ENCODE results near the gene LRRTM4. TPM values are rescaled to one million over a fixed set of nuclear protein-coding genes. Genes with fewer than 3 reads are reported as not detected.

LRRTM4 gene
- total and polyA plus RNA-seq, 2 experiments from 2014 or later = 0.44 to 6.5 TPM

GRCh38 chr2:76866464-76866863, 655.7 kb downstream of the LRRTM4 start:
- Histone ChIP-seq H3K9me2 (replicated peaks; ENCODE audit: insufficient read depth) (no peaks in the 10 kb centered on the region), H4K20me1 (ENCODE audit: insufficient read depth, poor library complexity, severe bottlenecking) (no peaks in the 10 kb centered on the region), H3K36me3 (replicated peaks; ENCODE audit: insufficient read depth, low read depth) (no peaks in the 10 kb centered on the region), H3K27me3 (no peaks in the 10 kb centered on the region), H3K79me2 (no peaks in the 10 kb centered on the region), H3K4me2 (no peak overlapping the region), H3K4me3 (no peak overlapping the region), H3K4me1 (ENCODE audit: insufficient read depth) (no peaks in the 10 kb centered on the region), H3K27ac (no peak overlapping the region), H2AFZ (no peak overlapping the region), H3K9me3 (ENCODE audit: low read depth) (no peaks in the 10 kb centered on the region)
- WGBS (ENCODE audit: low lambda C conversion rate, missing lambda C conversion rate) = 50% methylated on average over 1 of the region's 1 CpG
- no peak for DNase-seq (ENCODE audit: low spot score)
- TF ChIP-seq CTCF (IDR thresholded peaks at IDR 0.05; ENCODE audit: poor library complexity) (no peak), EZH2phosphoT487 (IDR thresholded peaks at IDR 0.05; ENCODE audit: low read depth, severe bottlenecking, unreplicated experiment) (no peak), EZH2 (IDR thresholded peaks at IDR 0.05; ENCODE audit: borderline replicate concordance) (no peak)

GRCh38 chr2:76862901-76863300, 659.3 kb downstream of the LRRTM4 start:
- Histone ChIP-seq H3K4me1 (ENCODE audit: insufficient read depth) (no peaks in the 10 kb centered on the region), H4K20me1 (ENCODE audit: insufficient read depth, poor library complexity, severe bottlenecking) (no peaks in the 10 kb centered on the region), H3K9me3 (ENCODE audit: low read depth) (no peaks in the 10 kb centered on the region), H3K27ac (no peak overlapping the region), H3K36me3 (replicated peaks; ENCODE audit: insufficient read depth, low read depth) (no peaks in the 10 kb centered on the region), H3K9me2 (replicated peaks; ENCODE audit: insufficient read depth) (no peaks in the 10 kb centered on the region), H3K79me2 (no peaks in the 10 kb centered on the region), H3K4me2 (no peak overlapping the region), H2AFZ (no peak overlapping the region), H3K4me3 (no peak overlapping the region), H3K27me3 (no peaks in the 10 kb centered on the region)
- DNase-seq (ENCODE audit: low spot score) = no peak
- WGBS (ENCODE audit: low lambda C conversion rate, missing lambda C conversion rate) = 64% methylated on average over 3 of the region's 3 CpGs
- no peak for TF ChIP-seq EZH2phosphoT487 (IDR thresholded peaks at IDR 0.05; ENCODE audit: low read depth, severe bottlenecking, unreplicated experiment)
- no peak for TF ChIP-seq EZH2 (IDR thresholded peaks at IDR 0.05; ENCODE audit: borderline replicate concordance)
- TF ChIP-seq CTCF (IDR thresholded peaks at IDR 0.05; ENCODE audit: poor library complexity) = no peak

- Histone ChIP-seq H3K79me2 (no peaks in the 10 kb centered on the region), H4K20me1 (ENCODE audit: insufficient read depth, poor library complexity, severe bottlenecking) (no peaks in the 10 kb centered on the region), H3K27ac (no peak overlapping the region), H3K9me3 (ENCODE audit: low read depth) (no peaks in the 10 kb centered on the region), H3K4me3 (no peak overlapping the region), H3K4me2 (no peak overlapping the region), H3K9me2 (replicated peaks; ENCODE audit: insufficient read depth) (no peaks in the 10 kb centered on the region), H2AFZ (no peak overlapping the region), H3K36me3 (replicated peaks; ENCODE audit: insufficient read depth, low read depth) (no peaks in the 10 kb centered on the region), H3K4me1 (ENCODE audit: insufficient read depth) (no peaks in the 10 kb centered on the region), H3K27me3 (no peaks in the 10 kb centered on the region)
- TF ChIP-seq EZH2 (IDR thresholded peaks at IDR 0.05; ENCODE audit: borderline replicate concordance) (no peak), CTCF (IDR thresholded peaks at IDR 0.05; ENCODE audit: poor library complexity) (no peak), EZH2phosphoT487 (IDR thresholded peaks at IDR 0.05; ENCODE audit: low read depth, severe bottlenecking, unreplicated experiment) (no peak)
- no peak for DNase-seq (ENCODE audit: low spot score)
- 66% methylated on average over 3 of the region's 3 CpGs for WGBS (ENCODE audit: low lambda C conversion rate, missing lambda C conversion rate)
Measured at GRCh38 chr2:76861708-76862107, 660.5 kb downstream of the LRRTM4 start.

- no peak overlapping the region for H3K4me2 ChIP-seq
- no peaks in the 10 kb centered on the region for H3K4me1 ChIP-seq (ENCODE audit: insufficient read depth)
- TF ChIP-seq CTCF (IDR thresholded peaks at IDR 0.05; ENCODE audit: poor library complexity) (no peak), EZH2 (IDR thresholded peaks at IDR 0.05; ENCODE audit: borderline replicate concordance) (no peak), EZH2phosphoT487 (IDR thresholded peaks at IDR 0.05; ENCODE audit: low read depth, severe bottlenecking, unreplicated experiment) (no peak)
- no peak overlapping the region for H3K27ac ChIP-seq
- no peaks in the 10 kb centered on the region for H4K20me1 ChIP-seq (ENCODE audit: insufficient read depth, poor library complexity, severe bottlenecking)
- no peaks in the 10 kb centered on the region for H3K9me3 ChIP-seq (ENCODE audit: low read depth)
- no peak overlapping the region for H2AFZ ChIP-seq
- no peaks in the 10 kb centered on the region for H3K36me3 ChIP-seq (replicated peaks; ENCODE audit: insufficient read depth, low read depth)
- DNase-seq (ENCODE audit: low spot score) = no peak
- WGBS (ENCODE audit: low lambda C conversion rate, missing lambda C conversion rate) = 75% methylated on average over 1 of the region's 1 CpG
- no peak overlapping the region for H3K4me3 ChIP-seq
- H3K79me2 ChIP-seq = no peaks in the 10 kb centered on the region
- H3K9me2 ChIP-seq (replicated peaks; ENCODE audit: insufficient read depth) = no peaks in the 10 kb centered on the region
- H3K27me3 ChIP-seq = no peaks in the 10 kb centered on the region
Measured at GRCh38 chr2:76851000-76851399, 671.2 kb downstream of the LRRTM4 start.

Data from hepatocyte (in vitro differentiated cells).